ENCODE measurements around the gene KLK14.

DNA sequence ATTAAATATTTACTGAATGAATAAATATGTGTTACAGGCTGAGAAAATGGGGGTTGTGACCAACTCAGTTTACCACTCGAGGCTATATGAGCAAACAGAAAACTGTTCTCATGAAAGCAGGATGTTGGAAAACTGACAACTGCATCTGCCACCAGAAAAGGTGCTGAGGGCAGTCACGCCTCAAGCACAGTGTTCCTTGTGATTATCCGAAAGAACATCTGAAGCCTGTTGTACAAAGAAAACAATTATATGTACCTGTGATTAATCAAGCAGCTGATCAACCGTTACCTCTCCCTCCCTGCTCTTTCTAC is 11.6 kb downstream of the KLK14 start:
- TF ChIP-seq CTCF (IDR thresholded peaks at IDR 0.05): no peak
- TF ChIP-seq POLR2A (IDR thresholded peaks at IDR 0.05): no peak
